LoVo (cell line): ENCODE results near the gene CCL14.

Experiments
- DNase-seq: peaks from one replicate; pipeline ENCODE4 v3.0.0-alpha.2; 2016; ENCODE audit warnings: low spot score

The CCL14 gene

GRCh38 chr17:35988164-35988563, 1.6 kb upstream of the CCL14 start:
- DNase-seq: no peak

- DNase-seq: no peak
These were observed 2.4 kb downstream of the CCL14 start for GRCh38 chr17:35984140-35984539.

- DNase-seq: no peak
These were observed 3.9 kb downstream of the CCL14 start for GRCh38 chr17:35982409-35983191.

DNA sequence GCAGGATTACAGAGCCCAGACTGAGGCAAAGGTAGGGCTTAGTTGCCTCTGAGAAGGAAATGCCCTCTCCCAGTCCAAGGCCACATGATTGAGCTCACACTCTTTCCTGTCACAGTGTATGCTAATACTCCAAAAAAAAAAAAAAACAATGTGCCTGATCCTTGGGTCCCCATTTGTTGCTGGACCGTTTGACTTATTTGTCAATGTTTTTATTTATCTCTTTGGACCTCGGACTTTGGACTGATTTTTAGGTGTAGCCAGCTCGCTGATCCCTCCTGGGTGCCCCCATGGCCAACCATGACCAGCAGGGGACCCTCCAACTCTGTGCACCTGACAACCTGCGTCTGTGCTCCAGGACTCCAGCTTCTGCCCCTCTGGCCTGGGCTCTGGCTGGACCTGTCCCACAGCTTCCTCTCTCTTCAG, 4.6 kb downstream of the CCL14 start:
- DNase-seq: no peak

- no peak for DNase-seq
These were observed 5.3 kb downstream of the CCL14 start, which contains the start of gene CCL16 for GRCh38 chr17:35981246-35981645. Gene CCL16 (minus strand): TSS chr17:35981497. CDS start chr17:35981420, 77 bp downstream.

GRCh38 chr17:35978346-35978745, 8.2 kb downstream of the CCL14 start:
- no peak for DNase-seq

- no peak for DNase-seq
These were observed 9.0 kb downstream of the CCL14 start for GRCh38 chr17:35977509-35977908.

GRCh38 chr17:35973333-35974260, 12.9 kb downstream of the CCL14 start:
- no peak for DNase-seq

- no peak for DNase-seq
These were observed 13.6 kb downstream of the CCL14 start for GRCh38 chr17:35972945-35973332.

GRCh38 chr17:35972535-35972934, 14.0 kb downstream of the CCL14 start:
- no peak for DNase-seq

- DNase-seq: no peak
These were observed 14.5 kb downstream of the CCL14 start for GRCh38 chr17:35972066-35972465.

DNA sequence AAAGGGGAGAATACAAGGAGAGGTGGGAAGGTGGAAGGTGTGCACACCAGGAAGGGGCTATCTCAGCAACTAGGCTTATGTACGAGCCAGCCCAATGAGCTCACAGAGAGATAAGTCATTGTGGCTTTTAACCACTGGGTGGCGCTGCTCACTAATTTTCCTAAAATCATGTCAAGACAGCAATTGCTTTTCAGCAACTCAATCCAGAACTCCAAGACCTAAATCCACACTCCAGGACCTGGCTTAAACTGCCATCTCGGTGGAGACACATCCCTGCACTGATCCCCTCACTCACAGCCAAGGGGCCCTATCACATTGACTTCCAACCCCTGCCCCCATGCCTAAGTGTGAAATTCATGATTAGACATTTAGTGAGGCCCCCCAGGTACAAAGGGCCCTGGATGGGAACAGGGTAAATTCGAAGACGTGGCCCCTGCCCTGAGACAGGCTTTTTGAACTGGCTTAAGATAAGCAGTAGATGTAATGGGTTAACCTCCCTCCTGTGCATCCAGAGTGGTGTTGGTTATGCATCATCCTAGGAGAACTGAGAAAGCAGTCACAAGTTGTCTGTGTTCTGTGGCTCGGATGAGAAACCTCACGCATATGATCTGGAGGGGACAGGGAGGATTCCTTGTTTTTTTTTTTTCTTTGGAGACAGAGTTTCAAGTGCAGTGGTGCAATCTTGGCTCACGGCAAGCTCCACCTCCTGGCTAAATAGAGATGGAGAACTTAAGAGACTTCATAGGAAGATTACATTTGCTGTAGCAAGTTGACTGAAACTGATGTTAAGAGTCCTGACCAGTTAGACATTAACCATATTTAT, 16.8 kb downstream of the CCL14 start:
- DNase-seq: peak; percentile 74

- no peak for DNase-seq
These were observed 17.9 kb downstream of the CCL14 start for GRCh38 chr17:35968520-35969054.

- no peak for DNase-seq
These were observed 21.3 kb downstream of the CCL14 start for GRCh38 chr17:35965272-35965671.

DNA sequence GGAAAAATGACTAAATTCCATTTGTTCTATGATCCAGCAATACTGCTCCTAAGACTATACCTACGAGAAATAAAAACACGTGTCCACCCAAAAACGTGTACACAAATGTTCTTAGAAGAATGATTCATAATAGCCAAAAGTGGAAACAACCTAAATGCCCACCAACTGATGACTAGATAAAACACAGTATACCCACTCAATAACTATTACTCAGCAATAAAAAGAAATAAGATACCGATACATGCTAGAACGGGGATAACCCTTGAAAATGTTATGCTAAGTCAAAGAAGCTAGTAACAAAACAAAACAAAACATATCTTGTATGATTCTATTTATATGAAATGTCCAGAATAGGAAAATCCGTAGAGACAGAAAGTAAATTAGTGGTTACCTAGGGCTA, 22.9 kb downstream of the CCL14 start:
- DNase-seq: no peak

GRCh38 chr17:35953720-35954119, 32.8 kb downstream of the CCL14 start:
- DNase-seq: no peak

DNA sequence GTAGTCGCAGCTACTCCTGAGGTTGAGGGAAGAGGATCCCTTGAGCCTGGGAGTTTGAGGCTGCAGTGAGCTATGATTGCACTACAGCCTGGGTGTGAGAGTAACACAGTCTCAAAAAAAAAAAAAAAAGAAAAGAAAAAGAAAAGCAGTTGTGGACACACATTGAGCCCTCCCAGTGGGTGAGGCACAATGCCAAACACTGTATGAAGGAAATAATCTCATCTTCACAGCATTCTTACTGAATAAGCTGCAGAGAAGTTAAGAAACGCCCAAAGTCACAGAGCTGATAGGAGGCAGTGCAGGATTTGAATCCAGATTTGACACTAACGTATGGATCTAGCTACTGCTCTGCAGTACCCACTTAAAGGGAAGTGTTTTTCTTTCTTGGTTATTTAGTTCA, 37.1 kb downstream of the CCL14 start:
- DNase-seq: no peak

DNA sequence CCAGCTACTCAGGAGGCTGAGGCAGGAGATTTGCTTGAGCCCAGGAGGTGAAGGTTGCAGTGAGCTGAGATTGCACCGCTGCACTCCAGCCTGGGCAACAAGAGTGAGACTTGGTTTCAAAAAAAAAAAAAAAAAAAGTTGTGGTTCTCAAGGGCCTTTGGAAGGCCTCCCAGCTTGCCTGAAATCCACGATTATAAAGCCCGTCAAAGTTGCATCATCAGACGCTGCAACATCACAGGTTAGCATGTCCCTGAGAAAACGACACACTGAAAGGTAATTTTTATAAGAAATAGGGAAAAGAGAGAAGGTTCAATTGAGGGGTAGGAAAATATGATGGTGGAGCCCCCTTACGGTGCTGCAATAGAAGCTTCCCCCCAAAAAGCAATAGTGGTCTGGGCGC, 38.4 kb downstream of the CCL14 start:
- no peak for DNase-seq

DNA sequence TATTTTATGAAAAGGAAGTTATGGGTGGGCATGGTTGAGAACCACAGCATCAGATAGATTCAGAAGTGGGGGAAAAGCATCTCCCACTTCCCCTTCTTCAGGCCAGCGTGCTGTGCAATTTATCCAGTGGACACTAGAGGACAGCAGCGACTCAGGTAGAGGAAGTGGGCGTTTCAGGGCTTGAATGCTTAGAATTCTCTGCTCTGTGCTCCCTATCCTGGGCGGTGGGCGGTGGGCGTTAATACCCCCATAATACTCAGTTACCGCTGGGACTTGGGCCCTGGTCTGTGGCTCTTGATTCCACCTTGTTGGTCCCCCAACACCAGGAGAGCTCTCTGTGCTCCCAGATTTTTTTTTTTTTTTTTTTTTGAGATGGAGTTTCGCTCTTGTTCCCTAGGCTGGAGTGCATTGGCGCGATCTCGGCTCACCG, 39.4 kb downstream of the CCL14 start:
- peak; percentile 56 for DNase-seq

GRCh38 chr17:35944151-35944550, 42.4 kb downstream of the CCL14 start:
- DNase-seq: peak; percentile 11

DNA sequence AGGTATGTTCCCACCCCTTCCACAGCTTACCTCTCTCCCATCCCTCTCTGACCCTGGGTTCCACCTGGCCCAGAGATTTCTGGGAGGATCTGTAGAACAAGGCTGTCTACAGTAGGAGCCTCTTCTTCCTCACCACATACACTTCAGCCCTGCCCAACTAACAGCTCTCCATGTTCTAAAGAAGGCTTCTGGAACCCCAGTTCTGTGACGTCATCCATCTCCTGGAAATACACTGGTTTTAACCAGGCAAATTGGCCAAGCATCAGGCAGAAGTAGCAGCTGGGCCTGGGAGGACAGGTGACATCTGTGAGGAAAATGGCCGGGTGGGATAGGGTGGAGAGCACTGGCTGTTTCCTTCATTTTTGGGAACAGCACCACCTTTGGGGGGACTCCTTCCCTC, 43.0 kb downstream of the CCL14 start, which contains the start of gene LYZL6:
TSS of gene LYZL6 (minus strand) at position 177 of the 400 bp plus-strand sequence. CDS start 4,357 bp downstream, outside the sequence.
- DNase-seq: no peak
